GM12878 (cell line): Measurements from ENCODE around the gene USP5. TPM values are rescaled to one million over a fixed set of nuclear protein-coding genes. Genes with fewer than 3 reads are reported as not detected.

Experiments used
- ATAC-seq: fragments of 200-7000 bp; cut with Tn5 transposase; 3 replicates; pipeline ENCODE4 v1.9.1; 2020; ENCODE audit warnings: mild to moderate bottlenecking, moderate library complexity
- BruUV-seq: library from RNA; stranded (reverse); fragments of 400-500 nt; replicated peaks from 2 replicates; lab custom pipeline; 2021; lab: Mats Ljungman, UMichigan
- CTCF ChIA-PET: fragments of 300-600 bp; sonication (Branson Sonifier 250); formaldehyde crosslinking; extraction: SDS; loops from one replicate; lab custom pipeline; 2021; ENCODE audit warnings: inconsistent platforms; lab: Yijun Ruan, JAX
- POLR2A ChIA-PET: fragments of 350-600 bp; formaldehyde crosslinking; extraction: SDS; loops from one replicate; lab custom pipeline; 2021; ENCODE audit warnings: inconsistent platforms; lab: Charles Lee
- RAD21 ChIA-PET: fragments of 300-600 bp; sonication (Branson Sonifier 250); formaldehyde crosslinking; loops from one replicate; lab custom pipeline; 2023; ENCODE audit warnings: antibody characterized with exemption; ENCODE audit not compliant: unreplicated experiment; lab: Charles Lee
- SMC1A ChIA-PET: fragments of 300-600 bp; sonication (Branson Sonifier 250); formaldehyde crosslinking; loops from one replicate; lab custom pipeline; 2023; ENCODE audit not compliant: unreplicated experiment, uncharacterized antibody; lab: Charles Lee
- DNase-seq: peaks from one replicate; pipeline ENCODE4 v3.0.0-alpha.2; 2011; ENCODE audit warnings: low read depth, low spot score
- FAIRE-seq: peaks from 3 replicates; lab custom pipeline; 2011; peaks lifted over from hg19 to GRCh38; lab: Jason Lieb, UNC
- H2AFZ ChIP-seq: 2 replicates; pipeline ENCODE4 v1.6.0; 2011; ENCODE audit warnings: low read depth, low read length, control low read depth; ENCODE audit not compliant: control insufficient read depth
- H3K27ac ChIP-seq: 2 replicates; pipeline ENCODE4 v1.5.1; 2011; ENCODE audit warnings: control low read depth; ENCODE audit not compliant: control insufficient read depth, insufficient read depth
- H3K27me3 ChIP-seq, 2 experiments: replicated peaks in 1 of 2; 2 replicates each; pipeline versions ENCODE4 v1.6.0 to v1.6.1; 2011; ENCODE audit warnings: low read length in 1 of 2; ENCODE audit not compliant: control insufficient read depth in 2 of 2, insufficient read depth in 2 of 2
- H3K36me3 ChIP-seq, 2 experiments: 2 replicates each; pipeline ENCODE4 v1.5.1; 2011; ENCODE audit warnings: low read length in 1 of 2; ENCODE audit not compliant: control insufficient read depth in 2 of 2, insufficient read depth in 2 of 2
- H3K4me1 ChIP-seq: 2 replicates; pipeline ENCODE4 v1.6.1; 2011; ENCODE audit warnings: mild to moderate bottlenecking, low read length, moderate library complexity, mixed read lengths; ENCODE audit not compliant: control insufficient read depth, insufficient read depth
- H3K4me2 ChIP-seq: 2 replicates; pipeline ENCODE4 v1.6.0; 2011; ENCODE audit warnings: control low read depth; ENCODE audit not compliant: control insufficient read depth, insufficient read depth
- H3K4me3 ChIP-seq: fragments of 200-600 bp; sonication (generic); 2 replicates; pipeline ENCODE4 v1.5.1; 2016
- H3K79me2 ChIP-seq: 2 replicates; pipeline ENCODE4 v1.6.0; 2011; ENCODE audit warnings: low read length; ENCODE audit not compliant: control insufficient read depth, insufficient read depth
- H3K9ac ChIP-seq: 2 replicates; pipeline ENCODE4 v1.8.0; 2011; ENCODE audit warnings: low read length, control low read depth, mixed read lengths; ENCODE audit not compliant: control insufficient read depth, insufficient read depth
- H3K9me3 ChIP-seq: replicated peaks from 3 replicates; pipeline ENCODE4 v1.5.1; 2011; ENCODE audit warnings: mild to moderate bottlenecking, low read length; ENCODE audit not compliant: control insufficient read depth, insufficient read depth
- H4K20me1 ChIP-seq: 2 replicates; pipeline ENCODE4 v1.6.0; 2011; ENCODE audit not compliant: control insufficient read depth, insufficient read depth
- E4F1 ChIP-seq: fragments of 450-650 bp; IDR thresholded peaks from 2 replicates; pipeline ENCODE4 v1.6.1; 2018; ENCODE audit warnings: borderline replicate concordance, mild to moderate bottlenecking; ENCODE audit not compliant: partially characterized antibody
- EGR1 ChIP-seq, 2 experiments: IDR thresholded peaks; 1 replicate in 1 of 2; 2 replicates in 1 of 2; pipeline ENCODE4 v1.6.1; 2011 to 2012; ENCODE audit warnings: low read depth in 2 of 2, low read length in 2 of 2, borderline replicate concordance in 1 of 2, mild to moderate bottlenecking in 1 of 2, moderate library complexity in 1 of 2
- ELK1 ChIP-seq: IDR thresholded peaks from 2 replicates; pipeline ENCODE4 v1.6.1; 2012; ENCODE audit warnings: low read depth, low read length, improper control_type of control experiment
- HDAC2 ChIP-seq: fragments of 200-600 bp; sonication (generic); IDR thresholded peaks from 2 replicates; pipeline ENCODE4 v1.6.1; 2017
- HDGF ChIP-seq: fragments of 450-650 bp; IDR thresholded peaks from 2 replicates; pipeline ENCODE4 v1.6.1; 2016; ENCODE audit warnings: antibody characterized with exemption
- IRF4 ChIP-seq: IDR thresholded peaks from 2 replicates; pipeline ENCODE4 v1.6.1; 2011; ENCODE audit warnings: low read depth, low read length
- JUNB ChIP-seq: IDR thresholded peaks from 2 replicates; pipeline ENCODE4 v1.6.1; 2016; ENCODE audit warnings: antibody characterized with exemption, mild to moderate bottlenecking
- MYC ChIP-seq: IDR thresholded peaks from 2 replicates; pipeline ENCODE4 v1.6.1; 2011; ENCODE audit warnings: mild to moderate bottlenecking, low read length, moderate library complexity, inconsistent platforms; ENCODE audit not compliant: insufficient read depth, insufficient replicate concordance, insufficient read length, severe bottlenecking
- NFYA ChIP-seq: IDR thresholded peaks from 2 replicates; pipeline ENCODE4 v1.6.1; 2011; ENCODE audit warnings: low read depth, mild to moderate bottlenecking, low read length, improper control_type of control experiment, borderline replicate concordance
- PAX8 ChIP-seq: fragments of 450-650 bp; IDR thresholded peaks from 2 replicates; pipeline ENCODE4 v1.6.1; 2017; ENCODE audit warnings: mild to moderate bottlenecking, moderate library complexity
- POU2F2 ChIP-seq: IDR thresholded peaks from 3 replicates; pipeline ENCODE4 v1.6.1; 2011; ENCODE audit warnings: low read depth, mild to moderate bottlenecking, low read length, borderline replicate concordance
- SIN3A ChIP-seq: IDR thresholded peaks from 2 replicates; pipeline ENCODE4 v1.6.1; 2012; ENCODE audit warnings: low read depth, low read length, improper control_type of control experiment
- SMAD5 ChIP-seq: IDR thresholded peaks from 2 replicates; pipeline ENCODE4 v1.6.1; 2016; ENCODE audit warnings: antibody characterized with exemption, low read depth
- SREBF1 ChIP-seq: IDR thresholded peaks from 2 replicates; pipeline ENCODE4 v1.6.1; 2012; ENCODE audit warnings: mild to moderate bottlenecking, low read length
- TCF3 ChIP-seq: IDR thresholded peaks from 2 replicates; pipeline ENCODE4 v1.6.1; 2012; ENCODE audit warnings: low read depth, mild to moderate bottlenecking, low read length, borderline replicate concordance; ENCODE audit not compliant: insufficient read depth
- ZNF217 ChIP-seq: fragments of 450-650 bp; IDR thresholded peaks from 2 replicates; pipeline ENCODE4 v1.6.1; 2017; ENCODE audit warnings: antibody characterized with exemption, mild to moderate bottlenecking
- ZNF622 ChIP-seq: fragments of 450-650 bp; IDR thresholded peaks from 2 replicates; pipeline ENCODE4 v1.6.1; 2017; ENCODE audit warnings: mild to moderate bottlenecking, inconsistent platforms
- WGBS: methylation state at CpG from one replicate; pipeline ENCODE4 v1.1.6; 2016; ENCODE audit warnings: low lambda C conversion rate; ENCODE audit not compliant: insufficient replicate concordance, insufficient coverage; ENCODE audit errors: missing lambda C conversion rate; 5-methylcytosine and 5-hydroxymethylcytosine counted together
- in situ Hi-C: fragments of 300-500 bp; cut with MboI; formaldehyde crosslinking; loops from 9 replicates; pipeline ENCODE4 v1.14.3; 2018; ENCODE audit warnings: mixed read lengths
- intact Hi-C: fragments of 100-400 bp; cut with micrococcal nuclease; formaldehyde crosslinking; loops from one replicate; pipeline ENCODE4 v1.14.2; 2022; ENCODE audit not compliant: unreplicated experiment
- polyA plus RNA-seq, 11 experiments: library from polyadenylated mRNA; depleted of rRNA in 4 of 11; unstranded in 6 of 11; stranded (reverse) in 5 of 11; fragments of >200 nt; fragmentation: Nextera tagmentation in 4 of 11; fragmentation: Illumina TruSeq in 1 of 11; extraction: Ambion mirVana in 4 of 11; extraction: Trizol in 1 of 11; gene quantifications; 1 replicate in 1 of 11; 2 replicates in 10 of 11; pipeline versions ENCODE4 v1.2.1 to v1.2.3, GENCODE V29; 2011 to 2016; ENCODE audit warnings: inconsistent platforms in 2 of 11, missing spikeins in 2 of 11, low read depth in 1 of 11
- total RNA-seq, 4 experiments: library from RNA; depleted of rRNA in 3 of 4; stranded (reverse); fragments of >200 nt in 3 of 4; fragmentation: Illumina TruSeq in 1 of 4; extraction: Trizol in 1 of 4; gene quantifications; 2 replicates each; pipeline versions ENCODE4 v1.2.1 to v1.2.3, GENCODE V29; 2013 to 2021
- TF ChIP-seq, protein P1 (sequence below): fragments of 450-650 bp; conservative IDR thresholded peaks from 2 replicates; pipeline ENCODE4 v1.6.1; 2017; ENCODE audit warnings: mild to moderate bottlenecking, moderate library complexity
- TF ChIP-seq, protein P2 (sequence below): fragments of 450-650 bp; IDR thresholded peaks from 2 replicates; pipeline ENCODE4 v1.6.1; 2016; ENCODE audit warnings: mild to moderate bottlenecking

USP5 gene
- total and polyA plus RNA-seq, 10 of the 15 experiments (the other 5 are each of a cell fraction or from before 2014, with no cell fraction given) = 2.5 to 124 (median 74.6) TPM

DNA sequence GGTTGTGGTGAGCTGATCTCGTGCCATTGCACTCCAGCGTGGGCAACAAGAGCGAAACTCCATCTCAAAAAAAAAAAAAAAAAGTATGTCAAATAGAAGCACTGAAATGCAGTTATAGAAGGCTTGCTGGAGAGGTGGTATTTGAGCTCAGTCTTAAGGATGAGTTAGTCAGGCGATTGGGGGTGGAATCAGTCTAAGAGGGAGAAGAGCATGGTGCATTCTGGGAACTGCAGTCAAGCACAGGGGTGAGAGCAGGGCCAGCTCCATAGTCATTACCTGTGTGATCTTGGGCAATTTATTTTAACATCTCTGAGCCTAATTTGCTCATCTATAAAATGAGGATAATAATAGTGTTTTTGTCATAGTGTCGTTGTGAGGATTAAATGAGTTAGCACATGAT lies 17.1 kb upstream of the USP5 start:
- CTCF ChIA-PET = interaction anchor here (0.8 to 6.8 kb wide), 22 partner anchors 9 to 200 kb away, joined by 3 to 72 read pairs (median 5); partner anchors contain the start of genes CDCA3, COPS7A, MLF2 and PTMS
- SMC1A ChIA-PET = interaction anchor here (0.7 to 5.8 kb wide), 8 partner anchors 9 to 137 kb away, joined by 3 to 35 read pairs (median 4); partner anchors contain the start of genes CDCA3 and MLF2
- no peak overlapping the region for H2AFZ ChIP-seq
- no peak overlapping the region for H3K4me2 ChIP-seq
- POLR2A ChIA-PET = interaction anchor here (0.7 to 1.0 kb wide), 4 partner anchors 10 to 81 kb away, joined by 3 to 5 read pairs (median 3); partner anchors contain the start of genes CDCA3 and MLF2
- H3K9me3 ChIP-seq = no peaks in the 10 kb centered on the region
- H4K20me1 ChIP-seq = no peaks in the 10 kb centered on the region
- no peaks in the 10 kb centered on the region for H3K36me3 ChIP-seq
- H3K27ac ChIP-seq = no peak overlapping the region
- H3K27me3 ChIP-seq = peaks cover 1 to 8% of the 10 kb centered on the region in 2 experiments
- RAD21 ChIA-PET = interaction anchor here (1.2 to 2.1 kb wide), 5 partner anchors 17 to 102 kb away, joined by 3 to 11 read pairs (median 4); partner anchors contain the start of genes MLF2 and USP5
- WGBS = 48% methylated on average over 5 of the region's 5 CpGs
- BruUV-seq = no TSS peak
- no peak overlapping the region for H3K9ac ChIP-seq
- in situ Hi-C loops (no loop called here), intact Hi-C loops (no loop called here)
- peaks cover 4% of the 10 kb centered on the region for H3K4me1 ChIP-seq
- H3K79me2 ChIP-seq = no peaks in the 10 kb centered on the region
- ATAC-seq (no peak), DNase-seq (no peak), FAIRE-seq (no peak)
- no peak overlapping the region for H3K4me3 ChIP-seq
- TF ChIP-seq, protein P1, sequence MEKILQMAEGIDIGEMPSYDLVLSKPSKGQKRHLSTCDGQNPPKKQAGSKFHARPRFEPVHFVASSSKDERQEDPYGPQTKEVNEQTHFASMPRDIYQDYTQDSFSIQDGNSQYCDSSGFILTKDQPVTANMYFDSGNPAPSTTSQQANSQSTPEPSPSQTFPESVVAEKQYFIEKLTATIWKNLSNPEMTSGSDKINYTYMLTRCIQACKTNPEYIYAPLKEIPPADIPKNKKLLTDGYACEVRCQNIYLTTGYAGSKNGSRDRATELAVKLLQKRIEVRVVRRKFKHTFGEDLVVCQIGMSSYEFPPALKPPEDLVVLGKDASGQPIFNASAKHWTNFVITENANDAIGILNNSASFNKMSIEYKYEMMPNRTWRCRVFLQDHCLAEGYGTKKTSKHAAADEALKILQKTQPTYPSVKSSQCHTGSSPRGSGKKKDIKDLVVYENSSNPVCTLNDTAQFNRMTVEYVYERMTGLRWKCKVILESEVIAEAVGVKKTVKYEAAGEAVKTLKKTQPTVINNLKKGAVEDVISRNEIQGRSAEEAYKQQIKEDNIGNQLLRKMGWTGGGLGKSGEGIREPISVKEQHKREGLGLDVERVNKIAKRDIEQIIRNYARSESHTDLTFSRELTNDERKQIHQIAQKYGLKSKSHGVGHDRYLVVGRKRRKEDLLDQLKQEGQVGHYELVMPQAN = no peak
- TF ChIP-seq SMAD5 (no peak), IRF4 (no peak), TCF3 (no peak), POU2F2 (no peak), ZNF217 (no peak), MYC (no peak), ELK1 (no peak), EGR1 (IDR thresholded peaks at IDR 0.05; ENCODE audit: borderline replicate concordance in 1 of 2, low read depth in 2 of 2, low read length in 2 of 2) (no peak), JUNB (no peak), ZNF622 (no peak), E4F1 (no peak), HDGF (no peak), SIN3A (no peak), SREBF1 (no peak), NFYA (no peak), PAX8 (no peak), HDAC2 (no peak)
- TF ChIP-seq, protein P2, sequence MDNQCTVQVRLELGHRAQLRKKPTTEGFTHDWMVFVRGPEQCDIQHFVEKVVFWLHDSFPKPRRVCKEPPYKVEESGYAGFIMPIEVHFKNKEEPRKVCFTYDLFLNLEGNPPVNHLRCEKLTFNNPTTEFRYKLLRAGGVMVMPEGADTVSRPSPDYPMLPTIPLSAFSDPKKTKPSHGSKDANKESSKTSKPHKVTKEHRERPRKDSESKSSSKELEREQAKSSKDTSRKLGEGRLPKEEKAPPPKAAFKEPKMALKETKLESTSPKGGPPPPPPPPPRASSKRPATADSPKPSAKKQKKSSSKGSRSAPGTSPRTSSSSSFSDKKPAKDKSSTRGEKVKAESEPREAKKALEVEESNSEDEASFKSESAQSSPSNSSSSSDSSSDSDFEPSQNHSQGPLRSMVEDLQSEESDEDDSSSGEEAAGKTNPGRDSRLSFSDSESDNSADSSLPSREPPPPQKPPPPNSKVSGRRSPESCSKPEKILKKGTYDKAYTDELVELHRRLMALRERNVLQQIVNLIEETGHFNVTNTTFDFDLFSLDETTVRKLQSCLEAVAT = no peak
